Aorta (tissue), 5 donors: ENCODE measurements around the gene PRDM15. TPM values are rescaled to one million over a fixed set of nuclear protein-coding genes. Genes with fewer than 3 reads are reported as not detected.
A peak's percentile ranks its signal among the peaks of the same experiment; 100 is the strongest.

Source experiments
- ATAC-seq: fragments of 200-7000 bp; cut with Tn5 transposase; one replicate; pipeline ENCODE4 v1.9.1; 2022; ENCODE audit warnings: moderate library complexity; ENCODE audit not compliant: low FRiP score
- DNase-seq, 2 donors: peaks; one replicate each; pipeline ENCODE4 v3.0.0-alpha.2; 2020
- H3K27ac ChIP-seq, 2 donors: one replicate each; pipeline ENCODE4 v1.5.1; 2013; ENCODE audit warnings: low read length in 2 of 2, mild to moderate bottlenecking in 2 of 2, moderate library complexity in 2 of 2, control low read depth in 1 of 2, inconsistent platforms in 1 of 2, low read depth in 1 of 2
- H3K27me3 ChIP-seq, 2 donors: one replicate each; pipeline ENCODE4 v1.6.1; 2013; ENCODE audit warnings: control low read depth in 1 of 2, low read length in 1 of 2, mild to moderate bottlenecking in 1 of 2, moderate library complexity in 1 of 2; ENCODE audit not compliant: insufficient read depth in 2 of 2, control insufficient read depth in 1 of 2
- H3K36me3 ChIP-seq, 2 donors: one replicate each; pipeline ENCODE4 v1.6.1; 2013; ENCODE audit warnings: control low read depth in 1 of 2, low read length in 1 of 2, mild to moderate bottlenecking in 1 of 2; ENCODE audit not compliant: insufficient read depth in 2 of 2, control insufficient read depth in 1 of 2
- H3K4me1 ChIP-seq, 2 donors: one replicate each; pipeline ENCODE4 v1.6.1; 2013; ENCODE audit warnings: low read length in 2 of 2, control low read depth in 1 of 2, mild to moderate bottlenecking in 1 of 2, moderate library complexity in 1 of 2; ENCODE audit not compliant: insufficient read depth in 2 of 2, control insufficient read depth in 1 of 2
- H3K4me3 ChIP-seq, 2 donors: one replicate each; pipeline ENCODE4 v1.5.1; 2013; ENCODE audit warnings: low read length in 2 of 2, control low read depth in 1 of 2, mild to moderate bottlenecking in 1 of 2
- H3K9me3 ChIP-seq: one replicate; pipeline ENCODE4 v1.6.1; 2013; ENCODE audit warnings: mild to moderate bottlenecking, low read length; ENCODE audit not compliant: control insufficient read depth
- WGBS, 2 donors: extraction: QIAGEN DNeasy Blood & Tissue Kit; methylation state at CpG; one replicate each; pipeline ENCODE4 v1.1.7; 2013; 5-methylcytosine and 5-hydroxymethylcytosine counted together
- intact Hi-C, 2 donors: fragments of 100-400 bp; cut with DNase I; formaldehyde crosslinking; loops; one replicate each; pipeline versions ENCODE4 v1.14.2 to v1.15.0; 2022
- long read RNA-seq, 2 donors: library from polyadenylated mRNA; unstranded; transcript quantifications; one replicate each; pipeline ENCODE4 v2.0.0, GENCODE V29; 2020 to 2021
- polyA plus RNA-seq, 2 donors: library from polyadenylated mRNA; stranded (reverse); fragments of 200-250 nt; gene quantifications; one replicate each; pipeline ENCODE4 v1.2.3, GENCODE V29; 2013
- total RNA-seq, 2 donors: library from RNA; stranded (reverse); fragmentation: NEBNext Ultra II Directional; extraction: Animal tissue kit (Norgen Biotek cat#: 25700); gene quantifications; one replicate each; pipeline ENCODE4 v1.2.1, GENCODE V29; 2021
- donor health status: healthy with polysubstance abuse.
- donor health status: Bipolar disorder and iron deficiency.
- donor health status: DM: no; HTN: no; CAD: no.
- donor health status: DM: no; HTN: no; CAD: no.
- donor health status: DM: yes; HTN: yes; CAD: no.

The PRDM15 gene, protein sequence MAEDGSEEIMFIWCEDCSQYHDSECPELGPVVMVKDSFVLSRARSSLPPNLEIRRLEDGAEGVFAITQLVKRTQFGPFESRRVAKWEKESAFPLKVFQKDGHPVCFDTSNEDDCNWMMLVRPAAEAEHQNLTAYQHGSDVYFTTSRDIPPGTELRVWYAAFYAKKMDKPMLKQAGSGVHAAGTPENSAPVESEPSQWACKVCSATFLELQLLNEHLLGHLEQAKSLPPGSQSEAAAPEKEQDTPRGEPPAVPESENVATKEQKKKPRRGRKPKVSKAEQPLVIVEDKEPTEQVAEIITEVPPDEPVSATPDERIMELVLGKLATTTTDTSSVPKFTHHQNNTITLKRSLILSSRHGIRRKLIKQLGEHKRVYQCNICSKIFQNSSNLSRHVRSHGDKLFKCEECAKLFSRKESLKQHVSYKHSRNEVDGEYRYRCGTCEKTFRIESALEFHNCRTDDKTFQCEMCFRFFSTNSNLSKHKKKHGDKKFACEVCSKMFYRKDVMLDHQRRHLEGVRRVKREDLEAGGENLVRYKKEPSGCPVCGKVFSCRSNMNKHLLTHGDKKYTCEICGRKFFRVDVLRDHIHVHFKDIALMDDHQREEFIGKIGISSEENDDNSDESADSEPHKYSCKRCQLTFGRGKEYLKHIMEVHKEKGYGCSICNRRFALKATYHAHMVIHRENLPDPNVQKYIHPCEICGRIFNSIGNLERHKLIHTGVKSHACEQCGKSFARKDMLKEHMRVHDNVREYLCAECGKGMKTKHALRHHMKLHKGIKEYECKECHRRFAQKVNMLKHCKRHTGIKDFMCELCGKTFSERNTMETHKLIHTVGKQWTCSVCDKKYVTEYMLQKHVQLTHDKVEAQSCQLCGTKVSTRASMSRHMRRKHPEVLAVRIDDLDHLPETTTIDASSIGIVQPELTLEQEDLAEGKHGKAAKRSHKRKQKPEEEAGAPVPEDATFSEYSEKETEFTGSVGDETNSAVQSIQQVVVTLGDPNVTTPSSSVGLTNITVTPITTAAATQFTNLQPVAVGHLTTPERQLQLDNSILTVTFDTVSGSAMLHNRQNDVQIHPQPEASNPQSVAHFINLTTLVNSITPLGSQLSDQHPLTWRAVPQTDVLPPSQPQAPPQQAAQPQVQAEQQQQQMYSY
- 10 to 100 TPM in 1 of 2 donors, 1 to 10 TPM in 1; 9.0 to 11.5 TPM for total RNA-seq
- polyA plus RNA-seq, result 1 to 10 TPM; 2.6 to 5.9 TPM
- long read RNA-seq, donor 1, partial matches to known transcripts, result 0 of 4 reads
- long read RNA-seq, donor 1, other reads (novel, unspliced or antisense), result 4 of 4 reads
- long read RNA-seq, donor 2, partial matches to known transcripts, result 1 of 3 reads
- long read RNA-seq, donor 2, other reads (novel, unspliced or antisense), result 1 of 3 reads

DNA sequence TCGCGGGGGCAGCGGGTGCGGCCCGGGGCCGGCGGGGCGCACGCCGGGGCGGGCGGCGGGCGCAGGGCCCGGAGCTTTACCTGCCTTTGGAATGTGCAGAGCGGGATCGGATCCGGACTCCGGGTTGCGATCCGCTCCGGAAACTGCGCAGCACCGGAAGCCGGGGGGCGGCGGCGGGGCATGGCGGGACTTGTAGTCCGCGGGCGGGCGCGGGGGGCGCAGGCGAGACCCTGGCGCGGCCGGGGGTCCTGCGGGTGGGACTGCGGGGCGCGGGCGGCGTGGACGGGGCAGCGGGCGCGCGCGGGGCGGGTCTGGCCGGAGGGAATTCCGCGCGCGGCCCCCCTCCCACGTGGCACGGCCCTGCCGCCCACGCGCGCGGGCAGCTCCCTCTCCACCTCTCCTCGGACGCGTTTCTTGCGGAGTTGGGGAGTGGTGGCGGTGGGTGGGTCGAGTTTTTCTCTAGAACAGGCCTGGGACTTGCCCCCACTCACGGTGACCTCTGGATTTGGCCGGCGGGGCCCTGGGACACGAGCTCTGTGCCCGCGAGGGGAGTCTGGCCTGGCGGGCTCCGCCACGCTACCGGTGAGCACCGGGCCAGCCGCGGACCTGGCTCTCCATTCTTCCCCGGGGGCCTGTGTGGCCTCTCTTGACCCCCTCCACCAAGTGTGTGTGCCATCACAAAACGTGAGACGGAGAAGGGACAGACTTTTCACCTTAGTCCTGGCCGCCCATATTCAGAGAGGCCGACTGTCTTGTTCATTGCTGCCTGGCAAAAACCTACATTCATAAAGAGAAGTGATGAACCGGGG, at the start of gene PRDM15:
Gene PRDM15, minus strand, starts transcription at position 155 of the 809 bp plus-strand sequence. CDS start 18,981 bp downstream, outside the sequence.
- Histone ChIP-seq H3K36me3 (no peaks in the 10 kb centered on the region), H3K4me1 (no peaks in the 10 kb centered on the region), H3K4me3 (peak within 1 kb of the TSS; percentile 59 to 83), H3K27ac (peak within 1 kb of the TSS; percentile 45 to 46), H3K9me3 (no peaks in the 10 kb centered on the region), H3K27me3 (no peaks in the 10 kb centered on the region)
- intact Hi-C loops, result loop anchor here (10.0 kb wide), 2 partner anchors 125 to 235 kb away; no protein-coding TSS in a partner anchor
- ATAC-seq (peak; percentile 75), DNase-seq (peak; percentile 89 to 94)
- WGBS, 2 donors, result 2 to 5% methylated on average over 32 to 89 of the region's 89 CpGs

DNA sequence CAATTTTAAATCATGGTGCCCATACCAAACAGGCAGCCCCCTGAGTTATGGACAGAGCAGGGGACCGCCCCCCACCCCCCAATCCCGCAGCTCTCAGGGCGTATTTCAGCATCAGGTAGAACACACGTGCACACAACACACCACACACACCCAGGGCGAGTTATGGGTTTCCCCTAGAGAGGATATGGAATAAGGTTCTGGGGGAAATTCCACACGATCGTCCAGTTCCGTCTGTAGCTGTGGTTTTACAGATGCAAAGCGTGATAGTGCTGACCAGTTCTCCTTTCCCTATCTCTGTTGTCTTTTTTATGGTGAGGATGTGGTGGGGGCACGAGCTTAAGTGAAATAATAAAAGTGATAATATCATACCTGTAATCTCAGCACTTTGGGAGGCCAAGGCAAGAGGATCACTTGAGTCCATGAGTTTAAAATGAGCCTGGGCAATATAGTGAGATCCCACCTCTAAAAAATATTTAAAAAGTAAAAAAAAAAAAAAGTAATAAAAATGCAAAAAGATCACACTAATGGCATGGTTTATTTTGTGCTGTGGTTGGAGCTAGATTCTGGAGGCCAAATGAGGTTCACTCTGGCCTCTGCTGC, 49.6 kb upstream of the PRDM15 start:
- 89 to 92% methylated on average over 10 of the region's 10 CpGs for WGBS, 2 donors
- ATAC-seq (no peak), DNase-seq (no peak)
- intact Hi-C loops, result no loop called here
- H3K27me3 ChIP-seq, result no peaks in the 10 kb centered on the region
- H3K9me3 ChIP-seq, result no peaks in the 10 kb centered on the region
- H3K4me1 ChIP-seq, result peaks cover 2 to 8% of the 10 kb centered on the region in 2 donors
- no peaks in the 10 kb centered on the region for H3K36me3 ChIP-seq
- H3K4me3 ChIP-seq, result no peak overlapping the region
- no peak overlapping the region for H3K27ac ChIP-seq

DNA sequence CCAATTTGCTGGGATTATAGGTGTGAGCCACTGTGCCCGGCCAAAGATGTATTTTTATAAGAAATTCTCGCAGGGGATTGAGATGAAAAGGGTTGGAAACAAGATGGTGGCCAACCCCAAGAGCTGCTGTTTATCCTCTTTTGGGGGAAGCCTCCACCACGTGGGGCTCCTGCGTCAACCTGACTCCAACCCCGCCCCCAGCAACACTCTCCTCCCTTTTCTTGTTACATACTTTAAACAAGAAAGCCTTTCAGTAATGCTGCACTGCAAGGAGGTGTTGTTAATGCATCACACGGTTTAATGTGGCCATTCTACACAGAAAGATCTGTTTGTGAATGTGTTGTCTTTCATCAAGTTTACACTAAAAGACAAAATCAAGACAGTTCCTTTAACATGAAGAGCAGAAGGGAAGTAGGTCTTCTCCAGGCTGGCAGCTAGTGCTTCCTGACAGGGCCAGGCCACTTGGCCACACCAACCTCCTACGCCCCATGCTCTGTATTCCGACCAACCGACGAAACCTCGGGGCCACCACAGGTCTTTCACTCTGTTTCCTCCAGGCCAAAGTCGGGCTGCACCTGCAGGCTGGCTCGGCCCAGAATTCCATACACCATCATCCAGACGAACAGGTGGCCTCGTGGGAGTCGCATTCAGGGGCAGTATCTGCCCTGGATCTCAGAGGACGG, 48.7 kb upstream of the PRDM15 start:
- H3K9me3 ChIP-seq, result no peaks in the 10 kb centered on the region
- intact Hi-C loops, result no loop called here
- 94 to 95% methylated on average over 17 of the region's 17 CpGs for WGBS, 2 donors
- H3K27ac ChIP-seq, result no peak overlapping the region
- no peaks in the 10 kb centered on the region for H3K36me3 ChIP-seq
- no peaks in the 10 kb centered on the region for H3K27me3 ChIP-seq
- no peak overlapping the region for H3K4me3 ChIP-seq
- ATAC-seq (no peak), DNase-seq (no peak)
- H3K4me1 ChIP-seq, result peaks cover 2% of the 10 kb centered on the region in 2 donors

DNA sequence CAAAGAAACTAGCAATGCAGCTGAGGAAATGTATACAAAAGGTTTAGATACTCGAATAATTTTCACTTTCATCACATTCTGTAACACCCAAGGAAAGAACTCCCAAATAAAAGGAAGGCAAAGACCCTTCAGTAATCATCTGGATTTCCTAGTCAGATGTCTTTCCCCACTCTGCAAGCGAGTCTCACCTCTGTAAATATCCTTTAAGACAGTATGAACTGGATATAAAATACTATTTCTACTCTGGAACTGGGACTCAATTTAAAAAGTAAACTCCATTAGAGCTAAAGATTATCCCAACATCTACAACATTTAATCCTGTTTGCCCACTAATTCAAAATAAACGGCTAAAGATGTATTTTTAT, 47.6 kb upstream of the PRDM15 start:
- no peak for ATAC-seq
- 62 to 78% methylated on average over 3 of the region's 3 CpGs for WGBS, 2 donors
- Histone ChIP-seq H3K36me3 (no peaks in the 10 kb centered on the region), H3K27ac (no peak overlapping the region), H3K4me1 (peaks cover 2% of the 10 kb centered on the region in 2 donors), H3K9me3 (no peaks in the 10 kb centered on the region), H3K4me3 (no peak overlapping the region), H3K27me3 (no peaks in the 10 kb centered on the region)
- intact Hi-C loops, result no loop called here
- no peak for DNase-seq

DNA sequence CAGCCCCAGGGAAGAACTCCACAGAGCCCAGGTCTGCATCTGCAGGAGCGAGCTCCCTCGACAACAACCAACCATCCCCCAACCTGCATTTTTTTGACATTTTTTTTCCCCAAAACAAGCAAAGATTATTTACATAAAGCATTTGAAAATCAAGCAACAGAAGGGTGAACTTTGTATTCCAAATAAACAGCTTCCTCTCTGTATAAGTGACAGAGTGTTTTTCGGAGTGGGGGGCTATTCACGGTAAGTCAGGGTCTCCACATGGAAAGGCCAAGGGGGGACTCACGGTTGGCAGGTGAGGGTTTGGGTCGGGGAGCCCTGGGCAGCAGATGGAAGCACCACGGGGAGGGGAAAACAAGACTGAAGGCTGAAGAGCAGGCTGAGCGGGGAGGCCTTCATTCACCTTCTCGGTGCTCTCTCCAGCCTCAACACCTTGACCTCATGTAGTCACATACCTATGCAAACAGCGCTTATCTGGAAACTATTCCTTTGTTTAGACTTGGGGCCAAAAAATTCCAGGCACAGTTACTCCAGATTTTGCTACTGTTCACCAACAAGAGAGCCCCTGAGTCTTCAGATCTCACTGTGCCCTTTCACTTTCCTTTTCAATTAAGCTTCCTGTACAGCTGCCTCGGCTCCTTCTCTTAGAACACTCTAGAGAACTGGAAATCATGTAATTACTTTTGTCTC, 47.1 kb upstream of the PRDM15 start:
- no peaks in the 10 kb centered on the region for H3K36me3 ChIP-seq
- H3K9me3 ChIP-seq, result no peaks in the 10 kb centered on the region
- intact Hi-C loops, result no loop called here
- ATAC-seq (no peak), DNase-seq (no peak)
- H3K4me1 ChIP-seq, result peaks cover 2% of the 10 kb centered on the region in 2 donors
- no peaks in the 10 kb centered on the region for H3K27me3 ChIP-seq
- peak overlapping the region; percentile 71 to 86 for H3K27ac ChIP-seq
- 69 to 78% methylated on average over 11 of the region's 11 CpGs for WGBS, 2 donors
- no peak overlapping the region for H3K4me3 ChIP-seq

DNA sequence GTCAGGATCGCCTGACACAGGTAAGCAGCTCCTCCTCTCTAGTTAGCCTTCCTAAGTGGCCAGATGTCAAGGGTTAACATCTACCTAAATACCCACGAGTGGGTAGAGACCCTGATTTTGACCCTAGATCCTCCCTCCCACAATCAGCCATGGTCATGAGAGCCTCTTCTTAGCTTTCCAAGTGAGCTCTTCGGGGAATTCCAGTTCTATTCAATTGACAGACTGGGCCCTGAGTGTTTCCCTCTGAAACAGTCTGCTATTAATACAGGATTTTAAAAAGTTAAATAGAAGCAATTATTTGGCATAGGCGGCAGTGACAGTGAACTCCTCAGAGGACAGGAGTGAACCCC, 46.6 kb upstream of the PRDM15 start:
- DNase-seq, result no peak
- H3K27me3 ChIP-seq, result no peaks in the 10 kb centered on the region
- H3K9me3 ChIP-seq, result no peaks in the 10 kb centered on the region
- no peaks in the 10 kb centered on the region for H3K36me3 ChIP-seq
- H3K4me1 ChIP-seq, result peaks cover 2% of the 10 kb centered on the region in 2 donors
- no peak overlapping the region for H3K4me3 ChIP-seq
- intact Hi-C loops, result no loop called here
- peak overlapping the region; percentile 71 to 96 for H3K27ac ChIP-seq
- 64 to 68% methylated on average over 4 of the region's 4 CpGs for WGBS, 2 donors
- no peak for ATAC-seq

DNA sequence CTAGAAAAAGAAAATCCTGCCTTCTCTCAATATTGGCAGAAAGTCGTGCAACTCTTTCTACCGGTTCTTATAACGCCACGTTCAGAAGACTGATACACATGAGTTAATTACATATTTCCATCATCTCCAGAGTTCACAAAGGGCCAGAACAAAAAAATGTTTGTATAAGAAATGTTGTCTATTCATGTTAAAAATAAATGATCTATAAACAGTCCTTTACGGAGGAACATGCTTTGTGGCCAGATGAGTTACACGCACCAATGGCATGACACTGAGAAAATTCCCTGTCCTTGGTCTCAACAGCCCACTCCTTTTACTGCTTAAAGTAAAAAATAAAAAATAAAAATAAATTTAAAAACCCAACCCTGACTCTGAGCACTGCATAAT, 45.2 kb upstream of the PRDM15 start:
- H3K4me3 ChIP-seq, result no peak overlapping the region
- no peak for DNase-seq
- H3K27me3 ChIP-seq, result no peaks in the 10 kb centered on the region
- H3K27ac ChIP-seq, result peak overlapping the region; percentile 12 to 73
- H3K36me3 ChIP-seq, result no peaks in the 10 kb centered on the region
- H3K4me1 ChIP-seq, result peaks cover 2% of the 10 kb centered on the region in 2 donors
- ATAC-seq, result peak; percentile 54
- H3K9me3 ChIP-seq, result no peaks in the 10 kb centered on the region
- 11 to 13% methylated on average over 6 of the region's 6 CpGs for WGBS, 2 donors
- intact Hi-C loops, result no loop called here
